Stimulated activated CD8-positive, alpha-beta memory T cell treated with anti-CD3 and anti-CD28 coated beads, Interleukin-12 subunit alpha, Interleukin-12 subunit beta, amount 100 ng/mL, for 4 hours (primary cell): ENCODE results near the gene MYO5A.
"Not testable (repeated sequence)": the region's sequence is repeated elsewhere in the genome, so short reads cannot be mapped to it uniquely, and the experiment has no call there.

ENCODE experiments used
- DNase-seq: peaks from one replicate; pipeline ENCODE4 v3.0.0-alpha.2; 2020; ENCODE audit warnings: low read depth

Gene MYO5A

GRCh38 chr15:52528564-52529340 is at the start of gene MYO5A:
Gene MYO5A (minus strand): TSS chr15:52528880. CDS start chr15:52528806, 74 bp downstream.
- DNase-seq: peak; percentile 69

- DNase-seq: no peak
Measured at GRCh38 chr15:52576692-52577091, 48.0 kb upstream of the MYO5A start.

GRCh38 chr15:52575573-52575972 is 46.9 kb upstream of the MYO5A start:
- not testable (repeated sequence) for DNase-seq

GRCh38 chr15:52575072-52575471 is 46.4 kb upstream of the MYO5A start:
- no peak for DNase-seq

GRCh38 chr15:52574623-52575022 is 45.9 kb upstream of the MYO5A start:
- not testable (repeated sequence) for DNase-seq

GRCh38 chr15:52568601-52569585 is 40.2 kb upstream of the MYO5A start, which contains the start of gene ARPP19:
Gene ARPP19 (minus strand): TSS chr15:52569030. CDS start chr15:52568892, 138 bp downstream.
- DNase-seq: peak; percentile 60

GRCh38 chr15:52567871-52568600 is 39.4 kb upstream of the MYO5A start:
- DNase-seq: peak; percentile 21

GRCh38 chr15:52566889-52567288 is 38.2 kb upstream of the MYO5A start:
- DNase-seq: no peak

- not testable (repeated sequence) for DNase-seq
Measured at GRCh38 chr15:52565417-52566358, 37.0 kb upstream of the MYO5A start.

GRCh38 chr15:52563501-52564060 is 34.9 kb upstream of the MYO5A start:
- no peak for DNase-seq

- no peak for DNase-seq
Measured at GRCh38 chr15:52559575-52559974, 30.9 kb upstream of the MYO5A start.

- no peak for DNase-seq
Measured at GRCh38 chr15:52559022-52559421, 30.3 kb upstream of the MYO5A start.

- peak; percentile 8 for DNase-seq
Measured at GRCh38 chr15:52558196-52558595, 29.5 kb upstream of the MYO5A start.

GRCh38 chr15:52557274-52557641 is 28.6 kb upstream of the MYO5A start:
- no peak for DNase-seq

- no peak for DNase-seq
Measured at GRCh38 chr15:52556524-52557273, 28.0 kb upstream of the MYO5A start.

GRCh38 chr15:52552303-52552702 is 23.6 kb upstream of the MYO5A start:
- no peak for DNase-seq

- DNase-seq: no peak
Measured at GRCh38 chr15:52551762-52552161, 23.1 kb upstream of the MYO5A start.

GRCh38 chr15:52551186-52551585 is 22.5 kb upstream of the MYO5A start:
- not testable (repeated sequence) for DNase-seq

GRCh38 chr15:52546031-52546751 is 17.5 kb upstream of the MYO5A start:
- DNase-seq: no peak
